Astrocyte (in vitro differentiated cells and primary cell): ENCODE results near the gene CPLX3. TPM values are rescaled to one million over a fixed set of nuclear protein-coding genes. Genes with fewer than 3 reads are reported as not detected.

Source experiments
- DNase-seq: peaks from one replicate; pipeline ENCODE4 v3.0.0-alpha.2; 2010; ENCODE audit warnings: low read depth
- FAIRE-seq: peaks from 2 replicates; lab custom pipeline; 2011; peaks lifted over from hg19 to GRCh38; lab: Jason Lieb, UNC
- H2AFZ ChIP-seq: 2 replicates; pipeline ENCODE4 v1.6.0; 2012; ENCODE audit warnings: low read depth, low read length, inconsistent platforms
- H3K27ac ChIP-seq: 2 replicates; pipeline ENCODE4 v1.5.1; 2011; ENCODE audit warnings: low read depth, low read length, inconsistent platforms
- H3K27me3 ChIP-seq: 2 replicates; pipeline ENCODE4 v1.6.0; 2011; ENCODE audit warnings: low read length, inconsistent platforms; ENCODE audit not compliant: insufficient read depth
- H3K36me3 ChIP-seq: 2 replicates; pipeline ENCODE4 v1.5.1; 2011; ENCODE audit warnings: low read length, inconsistent platforms; ENCODE audit not compliant: insufficient read depth
- H3K4me1 ChIP-seq: 2 replicates; pipeline ENCODE4 v1.5.1; 2011; ENCODE audit warnings: low read length, inconsistent platforms; ENCODE audit not compliant: insufficient read depth
- H3K4me2 ChIP-seq: 2 replicates; pipeline ENCODE4 v1.6.0; 2012; ENCODE audit warnings: low read length, inconsistent platforms
- H3K4me3 ChIP-seq: 2 replicates; pipeline ENCODE4 v1.5.1; 2011; ENCODE audit warnings: low read depth, mild to moderate bottlenecking, low read length, inconsistent platforms; ENCODE audit not compliant: insufficient read depth
- H3K79me2 ChIP-seq: 2 replicates; pipeline ENCODE4 v1.6.0; 2012; ENCODE audit warnings: mild to moderate bottlenecking, low read length, inconsistent platforms; ENCODE audit not compliant: insufficient read depth
- H3K9ac ChIP-seq: 2 replicates; pipeline ENCODE4 v1.6.0; 2012; ENCODE audit warnings: mild to moderate bottlenecking, low read length, inconsistent platforms
- H3K9me3 ChIP-seq: 2 replicates; pipeline ENCODE4 v1.5.1; 2012; ENCODE audit warnings: low read depth, mild to moderate bottlenecking, low read length, inconsistent platforms; ENCODE audit not compliant: insufficient read depth
- H4K20me1 ChIP-seq: 2 replicates; pipeline ENCODE4 v1.6.0; 2012; ENCODE audit warnings: low read length, inconsistent platforms; ENCODE audit not compliant: insufficient read depth
- H3K27ac Mint-ChIP-seq: one replicate; pipeline ENCODE4 v1.8.0; 2021; ENCODE audit warnings: mild to moderate bottlenecking, mixed read lengths; ENCODE audit not compliant: unreplicated experiment
- H3K27me3 Mint-ChIP-seq: one replicate; pipeline ENCODE4 v1.8.0; 2021; ENCODE audit warnings: low read depth, mixed read lengths; ENCODE audit not compliant: unreplicated experiment
- H3K36me3 Mint-ChIP-seq: one replicate; pipeline ENCODE4 v1.8.0; 2021; ENCODE audit warnings: low read depth, mixed read lengths; ENCODE audit not compliant: unreplicated experiment
- H3K4me1 Mint-ChIP-seq: one replicate; pipeline ENCODE4 v1.8.0; 2021; ENCODE audit warnings: low read depth, mixed read lengths; ENCODE audit not compliant: unreplicated experiment
- H3K4me3 Mint-ChIP-seq: one replicate; pipeline ENCODE4 v1.8.0; 2021; ENCODE audit warnings: mild to moderate bottlenecking, moderate library complexity, mixed read lengths; ENCODE audit not compliant: unreplicated experiment
- H3K9me3 Mint-ChIP-seq: one replicate; pipeline ENCODE4 v1.8.0; 2021; ENCODE audit warnings: mild to moderate bottlenecking, mixed read lengths; ENCODE audit not compliant: unreplicated experiment
- EZH2 ChIP-seq: IDR thresholded peaks from 2 replicates; pipeline ENCODE4 v1.6.1; 2012; ENCODE audit warnings: mild to moderate bottlenecking, low read length, inconsistent platforms; ENCODE audit not compliant: insufficient read depth
- total RNA-seq: library from RNA; stranded (reverse); gene quantifications from 2 replicates; pipeline ENCODE4 v1.2.1, GENCODE V29; 2021
- TF ChIP-seq, protein P1 (sequence below): IDR thresholded peaks from 2 replicates; pipeline ENCODE4 v1.5.1; 2011; ENCODE audit warnings: low read depth, mild to moderate bottlenecking, inconsistent platforms, low read length, moderate library complexity; ENCODE audit not compliant: insufficient read depth

CPLX3 gene
- total RNA-seq, 1 donor from 2014 or later = not detected

DNA sequence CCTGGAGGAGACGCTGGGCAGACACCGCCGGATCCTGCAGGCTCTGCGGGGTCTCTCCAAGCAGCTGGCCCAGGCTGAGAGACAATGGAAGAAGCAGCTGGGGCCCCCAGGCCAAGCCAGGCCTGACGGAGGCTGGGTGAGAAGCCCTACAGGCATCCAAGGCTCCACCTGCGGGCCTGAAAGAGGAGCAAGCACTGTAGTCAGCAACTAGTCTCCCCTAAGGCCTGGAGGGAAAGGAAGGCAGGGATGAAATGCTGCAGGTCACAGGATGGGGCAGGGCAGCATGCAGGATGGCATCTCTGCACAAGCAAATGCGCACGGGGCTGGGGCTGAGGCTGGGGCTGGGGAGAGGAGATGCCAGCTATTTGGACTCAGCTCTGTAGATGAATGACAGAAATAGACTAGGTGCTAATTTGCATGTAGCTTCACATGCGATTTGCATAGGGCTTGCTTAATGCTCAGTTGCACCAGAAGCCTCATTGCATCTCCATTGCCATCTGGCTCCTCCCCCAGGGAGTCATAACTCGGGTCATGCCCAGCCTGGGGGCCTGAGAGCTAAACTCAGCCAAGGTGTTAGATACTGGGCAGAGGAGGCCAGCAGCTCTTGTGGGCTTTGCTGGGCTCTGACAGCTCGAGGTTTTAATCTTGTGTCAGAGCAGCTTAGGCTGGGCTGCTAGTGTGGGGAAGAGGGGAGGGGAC is 5.2 kb upstream of the CPLX3 start:
- TF ChIP-seq, protein P1, sequence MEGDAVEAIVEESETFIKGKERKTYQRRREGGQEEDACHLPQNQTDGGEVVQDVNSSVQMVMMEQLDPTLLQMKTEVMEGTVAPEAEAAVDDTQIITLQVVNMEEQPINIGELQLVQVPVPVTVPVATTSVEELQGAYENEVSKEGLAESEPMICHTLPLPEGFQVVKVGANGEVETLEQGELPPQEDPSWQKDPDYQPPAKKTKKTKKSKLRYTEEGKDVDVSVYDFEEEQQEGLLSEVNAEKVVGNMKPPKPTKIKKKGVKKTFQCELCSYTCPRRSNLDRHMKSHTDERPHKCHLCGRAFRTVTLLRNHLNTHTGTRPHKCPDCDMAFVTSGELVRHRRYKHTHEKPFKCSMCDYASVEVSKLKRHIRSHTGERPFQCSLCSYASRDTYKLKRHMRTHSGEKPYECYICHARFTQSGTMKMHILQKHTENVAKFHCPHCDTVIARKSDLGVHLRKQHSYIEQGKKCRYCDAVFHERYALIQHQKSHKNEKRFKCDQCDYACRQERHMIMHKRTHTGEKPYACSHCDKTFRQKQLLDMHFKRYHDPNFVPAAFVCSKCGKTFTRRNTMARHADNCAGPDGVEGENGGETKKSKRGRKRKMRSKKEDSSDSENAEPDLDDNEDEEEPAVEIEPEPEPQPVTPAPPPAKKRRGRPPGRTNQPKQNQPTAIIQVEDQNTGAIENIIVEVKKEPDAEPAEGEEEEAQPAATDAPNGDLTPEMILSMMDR = no peak
- TF ChIP-seq EZH2 = no peak
- H3K36me3 Mint-ChIP-seq = no peaks in the 10 kb centered on the region

DNA sequence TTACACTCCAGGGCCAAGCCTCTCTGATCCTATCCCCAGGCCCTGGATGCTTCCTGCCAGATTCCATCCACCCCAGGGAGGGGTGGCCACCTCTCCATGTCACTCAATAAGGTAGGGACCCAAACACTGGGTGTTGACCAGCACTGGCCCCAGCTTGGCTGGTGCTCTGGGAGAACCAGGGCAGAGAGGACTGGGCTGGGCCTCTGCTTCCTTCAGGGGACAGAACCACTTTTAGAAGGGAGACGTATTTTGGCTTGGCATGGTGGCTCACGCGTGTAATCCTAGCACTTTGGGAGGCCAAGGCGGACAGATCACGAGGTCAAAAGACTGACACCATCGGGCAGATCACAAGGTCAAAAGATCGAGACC is 4.7 kb upstream of the CPLX3 start:
- H3K4me1 Mint-ChIP-seq = peaks cover 7% of the 10 kb centered on the region
- no peak overlapping the region for H3K27ac Mint-ChIP-seq
- DNase-seq = no peak
- H3K36me3 Mint-ChIP-seq = no peaks in the 10 kb centered on the region
- peaks cover 8% of the 10 kb centered on the region for H3K4me1 ChIP-seq
- no peaks in the 10 kb centered on the region for H3K9me3 Mint-ChIP-seq
- H2AFZ ChIP-seq = no peak overlapping the region
- H3K36me3 ChIP-seq = no peaks in the 10 kb centered on the region
- no peak overlapping the region for H3K27ac ChIP-seq
- no peak overlapping the region for H3K4me3 ChIP-seq
- no peak overlapping the region for H3K4me2 ChIP-seq
- H3K27me3 Mint-ChIP-seq = peaks cover 46% of the 10 kb centered on the region
- H3K9me3 ChIP-seq = no peaks in the 10 kb centered on the region
- H3K79me2 ChIP-seq = no peaks in the 10 kb centered on the region
- no peak overlapping the region for H3K4me3 Mint-ChIP-seq
- H3K9ac ChIP-seq = no peak overlapping the region
- no peaks in the 10 kb centered on the region for H4K20me1 ChIP-seq
- peaks cover 8% of the 10 kb centered on the region for H3K27me3 ChIP-seq
- FAIRE-seq = no peak
- TF ChIP-seq, protein P1 = no peak
- TF ChIP-seq EZH2 = no peak

More for the DNA sequence above, 5.2 kb upstream of the CPLX3 start:
- Histone ChIP-seq H2AFZ (no peak overlapping the region), H3K4me1 (peaks cover 8% of the 10 kb centered on the region), H3K4me3 (no peak overlapping the region), H4K20me1 (no peaks in the 10 kb centered on the region), H3K9me3 (no peaks in the 10 kb centered on the region), H3K36me3 (no peaks in the 10 kb centered on the region), H3K27ac (no peak overlapping the region), H3K4me2 (no peak overlapping the region), H3K27me3 (peaks cover 5% of the 10 kb centered on the region), H3K79me2 (no peaks in the 10 kb centered on the region), H3K9ac (no peak overlapping the region)
- H3K9me3 Mint-ChIP-seq = no peaks in the 10 kb centered on the region
- no peak overlapping the region for H3K27ac Mint-ChIP-seq
- peaks cover 42% of the 10 kb centered on the region for H3K27me3 Mint-ChIP-seq
- H3K4me1 Mint-ChIP-seq = peaks cover 7% of the 10 kb centered on the region
- no peak for FAIRE-seq
- H3K4me3 Mint-ChIP-seq = no peak overlapping the region
- DNase-seq = no peak

DNA sequence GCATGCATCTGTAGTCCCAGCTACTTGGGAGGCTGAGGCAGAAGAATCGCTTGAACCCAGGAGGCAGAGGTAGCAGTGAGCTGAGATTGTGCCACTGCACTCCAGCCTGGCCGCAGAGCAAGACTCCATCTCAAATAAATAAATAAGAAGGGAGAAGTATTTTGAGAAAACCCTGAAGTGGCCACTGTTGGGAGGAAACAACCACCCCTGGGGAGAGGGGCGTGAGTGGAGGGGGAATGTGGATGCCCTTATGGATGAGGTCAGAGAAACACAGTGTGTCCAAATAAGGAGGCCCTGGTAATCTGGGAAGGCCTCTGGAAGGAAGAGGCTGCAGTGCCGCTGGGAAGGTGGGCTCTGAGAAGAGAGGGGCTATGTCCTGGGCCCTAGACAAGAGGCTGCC is 4.2 kb upstream of the CPLX3 start:
- Mint-ChIP-seq H3K4me3 (no peak overlapping the region), H3K9me3 (no peaks in the 10 kb centered on the region), H3K27me3 (peaks cover 50% of the 10 kb centered on the region), H3K27ac (no peak overlapping the region), H3K4me1 (peaks cover 4% of the 10 kb centered on the region), H3K36me3 (no peaks in the 10 kb centered on the region)
- Histone ChIP-seq H3K9me3 (no peaks in the 10 kb centered on the region), H3K4me1 (peaks cover 8% of the 10 kb centered on the region), H3K27ac (no peak overlapping the region), H3K9ac (no peak overlapping the region), H3K4me2 (no peak overlapping the region), H3K4me3 (no peak overlapping the region), H3K79me2 (no peaks in the 10 kb centered on the region), H3K27me3 (peaks cover 12% of the 10 kb centered on the region), H4K20me1 (no peaks in the 10 kb centered on the region), H2AFZ (no peak overlapping the region), H3K36me3 (no peaks in the 10 kb centered on the region)
- DNase-seq (no peak), FAIRE-seq (no peak)
- TF ChIP-seq EZH2 = no peak
- TF ChIP-seq, protein P1 = no peak
